K562 (cell line): ENCODE measurements around the gene SLC1A5. TPM values are rescaled to one million over a fixed set of nuclear protein-coding genes. Genes with fewer than 3 reads are reported as not detected.

ENCODE experiments used
- ATAC-seq: fragments of 200-7000 bp; cut with Tn5 transposase; 3 replicates; pipeline ENCODE4 v1.9.1; 2020; ENCODE audit warnings: moderate library complexity
- BruUV-seq: library from RNA; stranded (reverse); fragments of 400-500 nt; replicated peaks from 2 replicates; lab custom pipeline; 2021; lab: Mats Ljungman, UMichigan
- CTCF ChIA-PET: fragments of 300-600 bp; formaldehyde crosslinking; extraction: SDS; loops from one replicate; lab custom pipeline; 2021; ENCODE audit warnings: low intra/inter-chr PET ratio; lab: Yijun Ruan, JAX
- POLR2A ChIA-PET: fragments of 300-600, 350-650 bp; sonication (Branson Sonifier 250); formaldehyde crosslinking; extraction: SDS; loops from one replicate; lab custom pipeline; 2021; ENCODE audit warnings: antibody characterized with exemption, inconsistent platforms; lab: Yijun Ruan, JAX
- DNase-seq, 4 experiments: peaks; one replicate each; pipeline versions ENCODE4 v3.0.0 to v3.0.0-alpha.2; 2011 to 2018; ENCODE audit warnings: low spot score in 3 of 4, mixed read lengths in 3 of 4; ENCODE audit errors: extremely low read depth in 1 of 4
- FAIRE-seq: peaks from 2 replicates; lab custom pipeline; 2011; peaks lifted over from hg19 to GRCh38; lab: Jason Lieb, UNC
- H2AFZ ChIP-seq: 2 replicates; pipeline ENCODE4 v1.6.0; 2011; ENCODE audit warnings: low read depth, low read length, control low read depth, inconsistent platforms
- H3K27ac ChIP-seq: fragments of 200-600 bp; 3 replicates; pipeline ENCODE4 v1.8.0; 2011; ENCODE audit warnings: low read depth, mild to moderate bottlenecking, control low read depth, inconsistent platforms, low read length, moderate library complexity, mixed read lengths; ENCODE audit errors: extremely low read depth
- H3K27me3 ChIP-seq, 2 experiments: fragments of 300-600 bp in 1 of 2; 2 replicates in 1 of 2; 3 replicates in 1 of 2; pipeline versions ENCODE4 v1.6.0 to v1.8.0; 2011; ENCODE audit warnings: inconsistent platforms in 2 of 2, low read length in 2 of 2, mild to moderate bottlenecking in 1 of 2, mixed read lengths in 1 of 2, moderate library complexity in 1 of 2; ENCODE audit not compliant: control insufficient read depth in 2 of 2, insufficient read depth in 2 of 2
- H3K36me3 ChIP-seq: fragments of 300-600 bp; 3 replicates; pipeline ENCODE4 v1.8.0; 2011; ENCODE audit warnings: mild to moderate bottlenecking, low read length, inconsistent platforms; ENCODE audit not compliant: control insufficient read depth, insufficient read depth
- H3K4me1 ChIP-seq, 2 experiments: fragments of 200-600 bp in 1 of 2; replicated peaks in 1 of 2; 2 replicates in 1 of 2; 3 replicates in 1 of 2; pipeline versions ENCODE4 v1.5.1 to v1.8.0; 2011; ENCODE audit warnings: inconsistent platforms in 2 of 2, low read length in 2 of 2, mild to moderate bottlenecking in 1 of 2, mixed read lengths in 1 of 2, moderate library complexity in 1 of 2; ENCODE audit not compliant: control insufficient read depth in 2 of 2, insufficient read depth in 2 of 2
- H3K4me2 ChIP-seq: 2 replicates; pipeline ENCODE4 v1.6.1; 2011; ENCODE audit warnings: low read length, control low read depth, inconsistent platforms, mixed read lengths; ENCODE audit not compliant: insufficient read depth
- H3K4me3 ChIP-seq: fragments of 200-600 bp; sonication (generic), shearing (Covaris generic); 2 replicates; pipeline ENCODE4 v1.5.1; 2016; ENCODE audit warnings: control low read depth, inconsistent platforms
- H3K79me2 ChIP-seq: fragments of 200-600 bp; 3 replicates; pipeline ENCODE4 v1.8.0; 2011; ENCODE audit warnings: low read length, inconsistent platforms; ENCODE audit not compliant: control insufficient read depth, insufficient read depth
- H3K9ac ChIP-seq, 2 experiments: 2 replicates each; pipeline versions ENCODE4 v1.6.0 to v1.6.1; 2011; ENCODE audit warnings: low read depth in 2 of 2, low read length in 2 of 2, control low read depth in 1 of 2, inconsistent platforms in 1 of 2, mild to moderate bottlenecking in 1 of 2, mixed read lengths in 1 of 2; ENCODE audit not compliant: insufficient read depth in 1 of 2
- H3K9me1 ChIP-seq: one replicate; pipeline ENCODE4 v1.6.0; 2011; ENCODE audit warnings: inconsistent platforms, mild to moderate bottlenecking, low read length, moderate library complexity; ENCODE audit not compliant: control insufficient read depth, insufficient read depth
- H3K9me3 ChIP-seq: replicated peaks from 2 replicates; pipeline ENCODE4 v1.5.1; 2011; ENCODE audit warnings: low read depth, low read length, inconsistent platforms; ENCODE audit not compliant: control insufficient read depth, insufficient read depth
- H4K20me1 ChIP-seq: replicated peaks from 2 replicates; pipeline ENCODE4 v1.6.1; 2011; ENCODE audit warnings: low read length, inconsistent platforms, mixed read lengths; ENCODE audit not compliant: control insufficient read depth, insufficient read depth
- ATF1 ChIP-seq, 2 experiments: fragments of 450-650 bp in 1 of 2; IDR thresholded peaks; 2 replicates each; pipeline ENCODE4 v1.6.1; 2016; ENCODE audit warnings: missing compliant biosample characterization in 1 of 2, missing genetic modification characterization in 1 of 2
- MAFG ChIP-seq: fragments of 450-650 bp; conservative IDR thresholded peaks from 2 replicates; pipeline ENCODE4 v1.6.1; 2016; ENCODE audit warnings: missing genetic modification characterization, missing compliant biosample characterization
- NFIC ChIP-seq: fragments of 450-650 bp; IDR thresholded peaks from 2 replicates; pipeline ENCODE4 v1.6.1; 2017; ENCODE audit warnings: mild to moderate bottlenecking, inconsistent platforms
- PCBP2 ChIP-seq: fragments of 200-400 bp; formaldehyde crosslinking; IDR thresholded peaks from 2 replicates; pipeline ENCODE4 v1.6.1; 2018; ENCODE audit warnings: low read length, low read depth, mild to moderate bottlenecking, moderate library complexity; ENCODE audit not compliant: poor library complexity, severe bottlenecking
- POLR2G ChIP-seq: fragments of 200-400 bp; formaldehyde crosslinking; IDR thresholded peaks from 2 replicates; pipeline ENCODE4 v1.6.1; 2017; ENCODE audit warnings: low read depth, mild to moderate bottlenecking, antibody characterized with exemption, low read length, moderate library complexity
- RBM25 ChIP-seq: fragments of 200-400 bp; formaldehyde crosslinking; IDR thresholded peaks from 2 replicates; pipeline ENCODE4 v1.6.1; 2018; ENCODE audit warnings: low read length, low read depth, moderate library complexity; ENCODE audit not compliant: severe bottlenecking
- TARDBP ChIP-seq: fragments of 450-650 bp; IDR thresholded peaks from 2 replicates; pipeline ENCODE4 v1.6.1; 2016
- TRIM28 ChIP-seq: fragments of 450-650 bp; IDR thresholded peaks from 2 replicates; pipeline ENCODE4 v1.6.1; 2017
- ZBED1 ChIP-seq: IDR thresholded peaks from 2 replicates; pipeline ENCODE4 v1.6.1; 2014
- ZC3H8 ChIP-seq: fragments of 450-650 bp; IDR thresholded peaks from 2 replicates; pipeline ENCODE4 v1.6.1; 2017
- ZNF121 ChIP-seq: sonication (generic); formaldehyde crosslinking; conservative IDR thresholded peaks from 2 replicates; pipeline ENCODE4 v1.8.0; 2022; ENCODE audit warnings: missing genetic modification reagents
- ZNF778 ChIP-seq: fragments of 450-650 bp; formaldehyde crosslinking; IDR thresholded peaks from 2 replicates; pipeline ENCODE4 v1.4.0; 2020; ENCODE audit warnings: mild to moderate bottlenecking, moderate library complexity
- WGBS: fragments of 100-300 bp; shearing (Covaris generic); methylation state at CpG from one replicate; pipeline ENCODE4 v1.1.6; 2016; ENCODE audit warnings: low coverage, mixed read lengths; ENCODE audit not compliant: insufficient coverage; ENCODE audit errors: missing lambda C conversion rate; 5-methylcytosine and 5-hydroxymethylcytosine counted together
- in situ Hi-C: fragments of 300-500 bp; cut with MboI; formaldehyde crosslinking; loops from 4 replicates; pipeline ENCODE4 v1.15.0; 2018; ENCODE audit warnings: inconsistent platforms, mixed read lengths
- intact Hi-C: fragments of 100-400 bp; cut with micrococcal nuclease; formaldehyde crosslinking; loops from 2 replicates; pipeline ENCODE4 v1.14.2; 2022
- polyA plus RNA-seq, 8 experiments: library from polyadenylated mRNA; depleted of rRNA in 4 of 8; stranded (reverse) in 5 of 8; unstranded in 3 of 8; fragments of >200 nt; fragmentation: Nextera tagmentation in 2 of 8; fragmentation: Illumina TruSeq in 1 of 8; extraction: Ambion mirVana in 2 of 8; extraction: Trizol in 1 of 8; gene quantifications; 2 replicates each; pipeline versions ENCODE4 v1.2.1 to v1.2.3, GENCODE V29; 2011 to 2014; ENCODE audit warnings: inconsistent platforms in 1 of 8, missing spikeins in 1 of 8
- total RNA-seq, 7 experiments: library from RNA; depleted of rRNA in 6 of 7; stranded (reverse); fragments of >200 nt in 6 of 7; fragmentation: Illumina TruSeq in 2 of 7; extraction: Trizol in 2 of 7; gene quantifications; 2 replicates each; pipeline versions ENCODE4 v1.2.1 to v1.2.3, GENCODE V29; 2011 to 2021; ENCODE audit warnings: low replicate concordance in 1 of 7
- TF ChIP-seq, protein P1 (sequence below): sonication (generic); formaldehyde crosslinking; IDR thresholded peaks from 2 replicates; pipeline ENCODE4 v1.8.0; 2022; ENCODE audit warnings: mild to moderate bottlenecking, missing genetic modification reagents

Gene SLC1A5
- total and polyA plus RNA-seq, 9 of the 15 experiments (the other 6 are each of a cell fraction or from before 2014, with no cell fraction given): 31.2 to 417 (median 134) TPM

- Histone ChIP-seq H3K4me3 (no peak overlapping the region), H4K20me1 (peaks cover 27% of the 10 kb centered on the region), H3K9me1 (no peaks in the 10 kb centered on the region), H3K4me2 (no peak overlapping the region), H3K36me3 (peaks cover 59% of the 10 kb centered on the region), H3K9me3 (no peaks in the 10 kb centered on the region), H3K79me2 (peaks cover 11% of the 10 kb centered on the region; the same call in 2 of the 3 replicates), H2AFZ (no peak overlapping the region), H3K4me1 (peaks cover 0 to 16% of the 10 kb centered on the region in 2 experiments; a peak in 3 of 5 replicates), H3K27me3 (no peaks in the 10 kb centered on the region), H3K9ac (no peak overlapping the region), H3K27ac (no peak overlapping the region)
- WGBS: 79% methylated on average over 8 of the region's 11 CpGs
- DNase-seq (no peak), FAIRE-seq (no peak), ATAC-seq (no peak)
- no TSS peak for BruUV-seq
- ChIA-PET CTCF (no interaction called here), POLR2A (interaction anchor here (0.6 to 3.7 kb wide), 7 partner anchors 8 to 148 kb away, joined by 3 to 17 read pairs (median 6); partner anchors contain the start of gene SLC1A5)
- peak; percentile 7; the same call in 1 of the 2 replicates for TF ChIP-seq POLR2G
- no peak for TF ChIP-seq ATF1 (CRISPR knock-in tag; IDR thresholded peaks at IDR 0.05)
- TF ChIP-seq ATF1 (tag; IDR thresholded peaks at IDR 0.05): no peak
- peak; percentile 50 for TF ChIP-seq RBM25
- TF ChIP-seq TRIM28: no peak
- TF ChIP-seq TARDBP: no peak
- no peak for TF ChIP-seq NFIC
- peak; percentile 50; the same call in 1 of the 2 replicates for TF ChIP-seq ZNF121 (CRISPR knock-in tag)
- no peak for TF ChIP-seq ZBED1
- TF ChIP-seq MAFG (tag): peak; percentile 34; the same call in 1 of the 2 replicates
- TF ChIP-seq, protein P1, sequence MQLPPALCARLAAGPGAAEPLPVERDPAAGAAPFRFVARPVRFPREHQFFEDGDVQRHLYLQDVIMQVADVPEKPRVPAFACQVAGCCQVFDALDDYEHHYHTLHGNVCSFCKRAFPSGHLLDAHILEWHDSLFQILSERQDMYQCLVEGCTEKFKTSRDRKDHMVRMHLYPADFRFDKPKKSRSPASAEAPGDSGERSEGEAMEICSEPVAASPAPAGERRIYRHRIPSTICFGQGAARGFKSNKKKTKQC: no peak
- no peak for TF ChIP-seq PCBP2
- TF ChIP-seq ZC3H8: no peak
- no peak for TF ChIP-seq ZNF778
- intact Hi-C loops: no loop called here
- in situ Hi-C loops: no loop called here
These were observed 12.6 kb downstream of the SLC1A5 start for GRCh38 chr19:46775642-46776258.
